ENCODE data around the gene DPP3.
A peak's percentile ranks its signal among the peaks of the same experiment; 100 is the strongest.
"Not testable (repeated sequence)": the region's sequence is repeated elsewhere in the genome, so short reads cannot be mapped to it uniquely, and the experiment has no call there.

Gene DPP3

GRCh38 chr11:66539170-66539869 is 59.1 kb downstream of the DPP3 start:
- CTCF ChIA-PET = interaction anchor here (0.6 kb wide), 1 partner anchor 37 kb away, joined by 3 read pairs; no protein-coding TSS in a partner anchor
- peak overlapping the region; percentile 28 for H3K27ac ChIP-seq
- POLR2A ChIA-PET (ENCODE audit: low non-redundant PET) = no interaction called here
- TF ChIP-seq CTCF (conservative IDR thresholded peaks at IDR 0.05; ENCODE audit: low read depth) = no peak
- no peak for DNase-seq (ENCODE audit: low spot score)

- CTCF ChIA-PET = interaction anchor here (0.6 kb wide), 1 partner anchor 131 kb away, joined by 4 read pairs; no protein-coding TSS in a partner anchor
- no peak for DNase-seq (ENCODE audit: low spot score)
- TF ChIP-seq CTCF (conservative IDR thresholded peaks at IDR 0.05; ENCODE audit: low read depth) = no peak
- POLR2A ChIA-PET (ENCODE audit: low non-redundant PET) = no interaction called here
- no peak overlapping the region for H3K27ac ChIP-seq
Measured at GRCh38 chr11:66539870-66540213, 59.6 kb downstream of the DPP3 start.

GRCh38 chr11:66540598-66540997 is 60.4 kb downstream of the DPP3 start:
- POLR2A ChIA-PET (ENCODE audit: low non-redundant PET); H3K27ac ChIP-seq; DNase-seq (ENCODE audit: low spot score): not testable (repeated sequence)
- CTCF ChIA-PET = interaction anchor here (0.6 kb wide), 1 partner anchor 131 kb away, joined by 4 read pairs; no protein-coding TSS in a partner anchor

GRCh38 chr11:66541892-66542291 is 61.7 kb downstream of the DPP3 start:
- CTCF ChIA-PET = no interaction called here
- no peak for DNase-seq (ENCODE audit: low spot score)
- no peak for TF ChIP-seq CTCF (conservative IDR thresholded peaks at IDR 0.05; ENCODE audit: low read depth)
- POLR2A ChIA-PET (ENCODE audit: low non-redundant PET) = no interaction called here
- H3K27ac ChIP-seq = peak overlapping the region; percentile 54

DNA sequence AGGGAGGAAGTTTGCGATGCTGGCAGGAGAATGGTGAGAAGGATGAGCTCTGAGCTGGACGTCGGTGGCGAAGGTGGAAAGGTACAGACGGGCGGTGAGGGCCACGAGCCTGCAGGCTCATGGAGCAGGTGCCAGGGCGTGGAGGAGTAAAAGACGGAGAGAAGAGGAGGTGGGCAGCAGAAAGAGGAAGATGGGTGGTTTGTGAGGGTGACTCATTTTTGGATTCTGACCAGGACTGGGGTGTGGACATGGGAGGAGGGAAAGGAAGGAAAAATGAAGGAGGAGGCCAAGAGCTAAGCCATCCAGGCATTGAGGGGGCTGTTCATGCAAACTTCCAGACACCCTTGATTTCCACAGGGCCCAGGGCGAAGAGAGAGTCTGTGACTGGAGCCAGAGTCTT is 62.1 kb downstream of the DPP3 start:
- TF ChIP-seq CTCF (conservative IDR thresholded peaks at IDR 0.05; ENCODE audit: low read depth) = no peak
- DNase-seq (ENCODE audit: low spot score) = no peak
- CTCF ChIA-PET = no interaction called here
- H3K27ac ChIP-seq = peak overlapping the region; percentile 54
- POLR2A ChIA-PET (ENCODE audit: low non-redundant PET) = no interaction called here

- ChIA-PET POLR2A (ENCODE audit: low non-redundant PET) (no interaction called here), CTCF (no interaction called here)
- DNase-seq (ENCODE audit: low spot score) = no peak
- peak overlapping the region; percentile 54; the same call in 1 of the 2 replicates for H3K27ac ChIP-seq
- TF ChIP-seq CTCF (conservative IDR thresholded peaks at IDR 0.05; ENCODE audit: low read depth) = no peak
Measured at GRCh38 chr11:66543263-66544107, 63.3 kb downstream of the DPP3 start.

DNA sequence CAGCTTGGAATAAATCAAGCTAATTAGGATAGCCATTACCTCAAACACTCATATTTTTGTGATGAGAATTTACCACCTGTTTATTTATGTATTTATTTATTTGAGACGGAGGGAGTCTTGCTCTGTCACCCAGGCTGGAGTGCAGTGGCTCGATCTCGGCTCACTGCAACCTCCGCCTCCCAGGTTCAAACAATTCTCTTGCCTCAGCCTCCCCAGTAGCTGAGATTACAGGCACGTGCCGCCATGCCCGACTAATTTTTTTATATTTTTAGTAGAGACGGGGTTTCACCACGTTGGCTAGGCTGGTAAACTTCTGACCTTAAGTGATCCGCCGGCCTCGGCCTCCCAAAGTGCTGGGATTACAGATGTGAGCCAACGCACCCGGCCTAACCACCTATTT is 64.7 kb downstream of the DPP3 start:
- ChIA-PET POLR2A (ENCODE audit: low non-redundant PET) (interaction anchor here (0.5 kb wide), 1 partner anchor 144 kb away, joined by 4 read pairs; no protein-coding TSS in a partner anchor), CTCF (interaction anchor here (0.7 kb wide), 1 partner anchor 34 kb away, joined by 3 read pairs; no protein-coding TSS in a partner anchor)
- 0 out of 2 replicates have a peak overlapping the region, but pooled peaks have one; percentile 66 for H3K27ac ChIP-seq
- DNase-seq (ENCODE audit: low spot score) = not testable (repeated sequence)
